Coronary artery (tissue), 2 donors: ENCODE data around the gene FSHR.

Source experiments
- DNase-seq: peaks from one replicate; pipeline ENCODE4 v3.0.0-alpha.2; 2017; ENCODE audit warnings: low spot score
- H3K27ac ChIP-seq, 2 donors: fragments of 200-600 bp; sonication (generic); one replicate each; pipeline ENCODE4 v1.5.1; 2016 to 2019
- H3K4me3 ChIP-seq: fragments of 200-600 bp; sonication (generic); 2 replicates; pipeline ENCODE4 v1.5.1; 2016; ENCODE audit warnings: mild to moderate bottlenecking, moderate library complexity
- CTCF ChIP-seq: fragments of 200-600 bp; sonication (generic); IDR thresholded peaks from one replicate; pipeline ENCODE4 v1.5.1; 2019; ENCODE audit warnings: antibody characterized with exemption

Gene FSHR

GRCh38 chr2:49042488-49042887 is 111.8 kb downstream of the FSHR start:
- TF ChIP-seq CTCF: no peak
- Histone ChIP-seq H3K27ac (no peak overlapping the region), H3K4me3 (no peak overlapping the region)
- DNase-seq: no peak

GRCh38 chr2:49041061-49041460 is 113.3 kb downstream of the FSHR start:
- no peak for DNase-seq
- Histone ChIP-seq H3K27ac (no peak overlapping the region), H3K4me3 (no peak overlapping the region)
- TF ChIP-seq CTCF: no peak

- Histone ChIP-seq H3K4me3 (no peak overlapping the region), H3K27ac (no peak overlapping the region)
- DNase-seq: no peak
- TF ChIP-seq CTCF: no peak
These were observed 117.1 kb downstream of the FSHR start for GRCh38 chr2:49037197-49037596.

GRCh38 chr2:49035481-49035880 is 118.8 kb downstream of the FSHR start:
- TF ChIP-seq CTCF: no peak
- DNase-seq: no peak
- no peak overlapping the region for H3K4me3 ChIP-seq
- H3K27ac ChIP-seq: no peak overlapping the region

- DNase-seq: no peak
- H3K27ac ChIP-seq: no peak overlapping the region
- TF ChIP-seq CTCF: no peak
- H3K4me3 ChIP-seq: no peak overlapping the region
These were observed 120.7 kb downstream of the FSHR start for GRCh38 chr2:49033394-49034185.

GRCh38 chr2:49032936-49033335 is 121.4 kb downstream of the FSHR start:
- DNase-seq: no peak

More at GRCh38 chr2:49032936-49033335, 121.4 kb downstream of the FSHR start:
- TF ChIP-seq CTCF: no peak
- Histone ChIP-seq H3K4me3 (no peak overlapping the region), H3K27ac (no peak overlapping the region)
